H7 (cell line): ENCODE data around the gene COPS8. TPM values are rescaled to one million over a fixed set of nuclear protein-coding genes. Genes with fewer than 3 reads are reported as not detected.

Experiments
- DNase-seq: peaks from one replicate; pipeline ENCODE4 v3.0.0; 2012
- H3K27me3 ChIP-seq: 2 replicates; pipeline ENCODE4 v1.6.0; 2011; ENCODE audit warnings: mild to moderate bottlenecking, low read length; ENCODE audit not compliant: control insufficient read depth, insufficient read depth
- H3K36me3 ChIP-seq: replicated peaks from 2 replicates; pipeline ENCODE4 v1.5.1; 2011; ENCODE audit warnings: low read length; ENCODE audit not compliant: control insufficient read depth, insufficient read depth
- H3K4me3 ChIP-seq: 2 replicates; pipeline ENCODE4 v1.5.1; 2011; ENCODE audit warnings: low read depth, mild to moderate bottlenecking, control low read depth, low read length, moderate library complexity; ENCODE audit not compliant: insufficient read depth
- total RNA-seq: library from RNA; depleted of rRNA; stranded (reverse); fragments of >200 nt; shearing (Covaris generic); gene quantifications from 2 replicates; pipeline ENCODE4 v1.2.3, GENCODE V29; 2014

Gene COPS8
- total RNA-seq, 1 experiment from 2014 or later, result 101 TPM

GRCh38 chr2:237128026-237128703, 42.5 kb downstream of the COPS8 start:
- Histone ChIP-seq H3K27me3 (no peaks in the 10 kb centered on the region), H3K36me3 (no peaks in the 10 kb centered on the region), H3K4me3 (no peak overlapping the region)
- peak; percentile 62 for DNase-seq

DNA sequence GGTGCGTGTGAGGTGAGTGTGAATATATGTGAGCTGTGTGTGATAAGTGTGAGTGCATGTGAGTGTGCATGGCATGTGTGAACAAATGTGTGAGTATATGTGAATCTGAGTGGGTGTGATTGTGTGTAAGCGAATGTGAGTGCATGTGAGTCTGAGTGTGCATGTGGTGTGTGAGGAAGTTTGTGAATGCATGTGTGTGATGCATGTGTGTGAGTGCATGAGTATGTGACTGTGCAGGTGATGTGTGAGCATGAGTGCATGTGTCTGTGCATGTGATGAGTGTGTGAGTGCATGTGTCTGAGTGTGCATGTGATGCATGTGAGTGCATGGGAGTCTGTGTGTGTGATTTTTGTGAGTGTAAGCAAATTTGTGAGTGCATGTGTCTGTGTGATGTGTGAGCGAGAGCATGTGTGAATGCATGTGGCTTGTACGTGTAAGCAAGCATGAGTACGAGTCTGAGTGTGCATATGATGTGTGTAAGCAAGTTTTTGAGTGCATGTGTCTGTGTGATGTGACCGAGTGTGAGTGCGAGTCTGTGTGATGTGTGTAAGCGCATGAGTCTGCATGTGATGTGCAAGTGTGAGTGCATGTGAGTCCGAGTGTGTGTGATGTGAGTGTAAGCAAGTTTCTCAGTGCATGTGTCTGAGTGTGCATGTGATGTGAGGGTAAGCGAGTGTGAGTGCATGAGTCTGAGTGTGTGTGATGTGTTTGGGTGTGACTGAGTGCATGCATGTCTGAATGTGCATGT, 43.3 kb downstream of the COPS8 start:
- no peak for DNase-seq
- Histone ChIP-seq H3K36me3 (no peaks in the 10 kb centered on the region), H3K27me3 (no peaks in the 10 kb centered on the region), H3K4me3 (no peak overlapping the region)

- DNase-seq, result no peak
- Histone ChIP-seq H3K36me3 (no peaks in the 10 kb centered on the region), H3K4me3 (no peak overlapping the region), H3K27me3 (no peaks in the 10 kb centered on the region)
Measured at GRCh38 chr2:237129625-237130263, 44.1 kb downstream of the COPS8 start.

GRCh38 chr2:237130562-237131421, 45.1 kb downstream of the COPS8 start:
- Histone ChIP-seq H3K36me3 (no peaks in the 10 kb centered on the region), H3K4me3 (no peak overlapping the region), H3K27me3 (no peaks in the 10 kb centered on the region)
- DNase-seq, result no peak

- DNase-seq, result no peak
- Histone ChIP-seq H3K4me3 (no peak overlapping the region), H3K27me3 (no peaks in the 10 kb centered on the region), H3K36me3 (no peaks in the 10 kb centered on the region)
Measured at GRCh38 chr2:237131749-237132533, 46.3 kb downstream of the COPS8 start.

GRCh38 chr2:237132799-237133198, 47.1 kb downstream of the COPS8 start:
- no peaks in the 10 kb centered on the region for H3K36me3 ChIP-seq

GRCh38 chr2:237134321-237135230, 48.9 kb downstream of the COPS8 start:
- H3K36me3 ChIP-seq, result no peaks in the 10 kb centered on the region
- H3K4me3 ChIP-seq, result no peak overlapping the region
- peak; percentile 63 for DNase-seq
- H3K27me3 ChIP-seq, result no peaks in the 10 kb centered on the region

More at GRCh38 chr2:237132799-237133198, 47.1 kb downstream of the COPS8 start:
- peak; percentile 79 for DNase-seq
- Histone ChIP-seq H3K4me3 (no peak overlapping the region), H3K27me3 (no peaks in the 10 kb centered on the region)

DNA sequence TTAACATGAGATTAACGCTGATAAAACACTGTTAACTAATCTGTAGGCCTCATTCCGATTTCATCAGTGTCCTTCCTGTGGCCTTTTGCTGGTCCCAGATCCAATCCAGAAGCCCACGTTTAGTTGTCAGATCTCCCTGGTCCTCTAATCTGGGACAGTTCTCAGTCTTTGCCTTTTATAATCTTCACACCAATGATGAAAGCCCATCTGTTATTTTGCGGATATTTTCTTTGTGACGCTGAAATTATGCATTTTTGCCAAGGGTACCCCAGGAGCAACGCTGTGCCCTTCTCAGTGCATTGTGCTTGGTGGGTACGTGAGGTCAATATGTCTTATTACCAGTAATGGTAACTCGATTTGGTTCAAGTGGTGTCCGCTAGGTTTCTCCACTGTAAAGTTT, 51.1 kb downstream of the COPS8 start:
- H3K27me3 ChIP-seq, result no peaks in the 10 kb centered on the region
- DNase-seq, result no peak
- H3K4me3 ChIP-seq, result no peak overlapping the region
- H3K36me3 ChIP-seq, result no peaks in the 10 kb centered on the region

GRCh38 chr2:237137626-237138323, 52.1 kb downstream of the COPS8 start:
- Histone ChIP-seq H3K27me3 (no peaks in the 10 kb centered on the region), H3K36me3 (no peaks in the 10 kb centered on the region), H3K4me3 (no peak overlapping the region)
- DNase-seq, result no peak

DNA sequence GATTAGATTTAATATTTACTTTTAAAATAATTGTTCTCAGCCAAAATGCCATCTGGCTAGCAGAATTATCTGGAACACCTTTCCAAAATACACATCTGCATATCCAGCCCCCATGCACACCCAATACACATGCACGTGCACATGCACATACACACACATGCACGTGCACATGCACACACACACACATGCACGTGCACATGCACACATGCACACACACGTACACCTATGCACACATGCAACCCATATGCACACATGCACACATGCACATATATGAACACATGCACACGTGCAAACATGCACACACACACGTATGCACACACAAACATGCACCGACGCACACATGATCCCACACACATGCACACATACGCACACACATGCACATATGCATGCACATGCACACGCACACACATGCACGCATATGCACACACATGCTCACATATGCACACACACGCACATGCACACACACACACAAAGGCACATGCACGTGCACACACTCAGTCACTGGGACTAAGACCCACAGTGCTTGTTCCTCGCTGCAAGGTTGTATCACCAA, 53.5 kb downstream of the COPS8 start:
- no peak overlapping the region for H3K4me3 ChIP-seq
- DNase-seq, result no peak
- H3K27me3 ChIP-seq, result no peaks in the 10 kb centered on the region
- H3K36me3 ChIP-seq, result no peaks in the 10 kb centered on the region

DNA sequence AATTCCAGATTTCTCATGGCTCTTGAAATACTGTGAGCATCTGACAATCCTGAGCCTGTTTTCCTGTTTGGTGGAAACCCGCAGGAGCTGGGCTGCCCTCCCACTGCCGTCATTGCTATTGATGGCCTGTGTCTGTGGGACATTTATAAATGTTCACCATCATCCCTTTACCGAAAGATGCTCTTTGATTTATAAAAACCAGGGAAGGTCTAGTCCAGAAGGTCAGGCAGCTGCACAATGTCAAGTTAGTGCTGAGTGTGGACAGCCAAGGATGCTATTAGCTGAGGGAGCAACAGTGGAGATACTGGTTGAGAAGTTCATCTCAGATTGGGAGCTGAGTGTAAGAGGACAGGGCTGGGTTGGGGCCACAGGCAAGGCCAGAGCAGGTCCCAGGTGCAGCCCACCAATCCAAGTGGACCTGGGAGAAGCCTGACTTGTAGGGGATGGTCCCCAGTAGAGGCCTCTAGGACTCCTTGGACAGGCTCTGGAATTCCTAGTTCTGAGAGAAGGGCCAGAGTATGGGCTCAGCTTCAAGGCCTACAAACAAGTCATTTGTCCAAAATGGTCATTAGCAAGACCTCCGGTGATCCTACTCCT, 55.1 kb downstream of the COPS8 start:
- Histone ChIP-seq H3K27me3 (no peaks in the 10 kb centered on the region), H3K36me3 (no peaks in the 10 kb centered on the region), H3K4me3 (no peak overlapping the region)
- DNase-seq, result no peak

- no peak overlapping the region for H3K4me3 ChIP-seq
- H3K27me3 ChIP-seq, result no peaks in the 10 kb centered on the region
- DNase-seq, result no peak
- no peaks in the 10 kb centered on the region for H3K36me3 ChIP-seq
Measured at GRCh38 chr2:237141571-237142051, 55.9 kb downstream of the COPS8 start.
